Brain microvascular endothelial cell (primary cell): Measurements from ENCODE around the gene ATP2A3.
A peak's percentile ranks its signal among the peaks of the same experiment; 100 is the strongest.

ENCODE experiments used
- DNase-seq: peaks from one replicate; pipeline ENCODE4 v3.0.0-alpha.2; 2020
- H3K27ac ChIP-seq: fragments of 250-450 bp; sonication (Bioruptor Pico); 2 replicates; pipeline ENCODE4 v1.5.1; 2020; ENCODE audit warnings: mild to moderate bottlenecking, moderate library complexity
- H3K27me3 ChIP-seq: fragments of 250-450 bp; sonication (Bioruptor Pico); replicated peaks from 2 replicates; pipeline ENCODE4 v1.5.1; 2020; ENCODE audit warnings: mild to moderate bottlenecking
- H3K36me3 ChIP-seq: fragments of 250-450 bp; sonication (Bioruptor Pico); replicated peaks from 2 replicates; pipeline ENCODE4 v1.5.1; 2020; ENCODE audit warnings: mild to moderate bottlenecking
- H3K4me3 ChIP-seq: 2 replicates; pipeline ENCODE4 v1.5.1; 2011; ENCODE audit warnings: low read depth, mild to moderate bottlenecking, control low read depth, low read length, moderate library complexity
- in situ Hi-C: cut with HindIII; loops from 2 replicates; pipeline ENCODE4 v1.10.0; 2017; ENCODE audit warnings: low sequenced_read_pairs, low pct_ligation_motif_present
- TF ChIP-seq, protein P1 (sequence below): IDR thresholded peaks from 2 replicates; pipeline ENCODE4 v1.5.1; 2011; ENCODE audit warnings: low read depth, mild to moderate bottlenecking, moderate library complexity, low read length, control low read depth, inconsistent platforms; ENCODE audit errors: missing control alignments

The ATP2A3 gene

DNA sequence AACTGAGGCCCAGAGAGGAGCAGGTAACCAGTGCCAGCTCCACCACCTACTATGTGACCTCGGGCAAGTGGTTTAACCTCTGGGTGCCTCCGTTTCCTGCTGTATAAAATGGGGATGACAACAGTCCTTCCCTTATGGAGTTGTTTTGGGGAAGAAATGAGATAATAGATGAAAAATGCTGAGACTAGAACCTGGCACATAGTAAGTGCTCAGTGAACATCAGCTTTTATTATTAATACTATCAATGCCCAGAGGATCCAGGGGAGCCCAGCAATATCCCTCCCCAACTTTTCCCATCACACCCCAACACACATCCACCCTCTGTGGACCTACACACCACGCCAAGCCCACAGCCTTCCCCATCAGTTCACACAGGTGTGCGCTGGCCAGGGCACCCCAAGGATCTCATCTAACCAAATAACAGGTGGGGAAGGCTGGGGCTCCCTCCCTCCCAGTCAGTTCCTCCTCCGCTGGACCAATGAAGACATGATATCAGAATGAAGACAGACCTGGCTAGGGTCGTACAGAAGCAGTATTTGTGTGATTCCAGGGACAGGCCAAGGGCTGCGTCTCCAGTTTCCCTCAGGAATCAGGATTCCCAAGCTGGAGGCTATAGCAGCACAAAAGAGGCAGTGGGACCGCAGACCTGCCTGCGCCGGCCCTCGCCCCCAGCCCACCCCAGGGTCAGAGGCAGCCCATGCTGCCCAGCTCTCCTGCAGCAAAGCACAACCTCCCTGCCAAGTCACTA lies 1.8 kb downstream of the ATP2A3 start:
- Histone ChIP-seq H3K27me3 (peaks cover 15% of the 10 kb centered on the region), H3K27ac (no peak overlapping the region), H3K36me3 (no peaks in the 10 kb centered on the region), H3K4me3 (no peak overlapping the region)
- DNase-seq, result no peak
- in situ Hi-C loops, result no loop called here
- TF ChIP-seq, protein P1, sequence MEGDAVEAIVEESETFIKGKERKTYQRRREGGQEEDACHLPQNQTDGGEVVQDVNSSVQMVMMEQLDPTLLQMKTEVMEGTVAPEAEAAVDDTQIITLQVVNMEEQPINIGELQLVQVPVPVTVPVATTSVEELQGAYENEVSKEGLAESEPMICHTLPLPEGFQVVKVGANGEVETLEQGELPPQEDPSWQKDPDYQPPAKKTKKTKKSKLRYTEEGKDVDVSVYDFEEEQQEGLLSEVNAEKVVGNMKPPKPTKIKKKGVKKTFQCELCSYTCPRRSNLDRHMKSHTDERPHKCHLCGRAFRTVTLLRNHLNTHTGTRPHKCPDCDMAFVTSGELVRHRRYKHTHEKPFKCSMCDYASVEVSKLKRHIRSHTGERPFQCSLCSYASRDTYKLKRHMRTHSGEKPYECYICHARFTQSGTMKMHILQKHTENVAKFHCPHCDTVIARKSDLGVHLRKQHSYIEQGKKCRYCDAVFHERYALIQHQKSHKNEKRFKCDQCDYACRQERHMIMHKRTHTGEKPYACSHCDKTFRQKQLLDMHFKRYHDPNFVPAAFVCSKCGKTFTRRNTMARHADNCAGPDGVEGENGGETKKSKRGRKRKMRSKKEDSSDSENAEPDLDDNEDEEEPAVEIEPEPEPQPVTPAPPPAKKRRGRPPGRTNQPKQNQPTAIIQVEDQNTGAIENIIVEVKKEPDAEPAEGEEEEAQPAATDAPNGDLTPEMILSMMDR, result no peak

DNA sequence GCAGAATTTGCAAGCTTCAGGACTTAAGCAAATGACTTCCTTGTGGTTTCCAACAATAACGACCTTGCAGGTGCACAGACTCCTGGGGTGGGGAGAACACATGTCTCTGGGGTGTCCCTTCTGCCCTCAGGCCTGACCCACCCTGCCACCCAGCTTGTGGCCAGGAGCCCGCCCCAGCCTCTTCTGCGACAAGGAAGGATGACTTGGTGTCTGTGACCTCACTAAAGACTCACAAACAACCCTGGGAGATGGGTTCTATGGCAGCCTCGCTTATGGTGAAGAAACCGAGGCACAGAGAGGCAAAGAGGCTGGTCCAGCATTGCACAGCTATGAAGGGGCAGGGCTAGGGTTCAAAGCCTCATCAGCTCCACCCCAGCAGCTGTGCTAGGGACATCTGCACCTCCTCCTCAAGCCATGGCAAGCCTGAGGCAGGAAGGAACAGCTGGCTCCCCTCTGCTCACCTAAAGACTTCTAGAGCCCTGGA lies 2.6 kb downstream of the ATP2A3 start:
- no peak overlapping the region for H3K4me3 ChIP-seq

DNA sequence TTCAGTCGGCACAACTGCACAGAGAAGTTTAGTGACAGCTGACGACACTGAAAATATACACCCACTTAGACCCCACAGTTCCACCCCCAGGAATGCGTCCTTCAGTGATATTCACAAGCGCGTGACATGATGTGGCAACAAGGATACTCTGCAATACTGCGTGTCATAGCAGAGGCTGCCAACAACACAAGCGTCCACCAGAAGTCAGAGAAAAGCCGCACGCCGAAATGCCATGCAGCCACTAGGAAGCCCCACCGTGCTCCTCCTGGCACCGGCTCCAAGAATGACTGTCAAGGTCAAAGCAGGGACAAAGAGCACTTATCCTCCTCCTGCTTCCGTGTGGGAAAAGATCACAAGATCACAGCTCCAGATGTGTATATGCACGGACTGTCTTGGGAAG lies 3.5 kb downstream of the ATP2A3 start:
- DNase-seq, result peak; percentile 37
- Histone ChIP-seq H3K27me3 (peaks cover 15% of the 10 kb centered on the region), H3K36me3 (no peaks in the 10 kb centered on the region), H3K4me3 (no peak overlapping the region), H3K27ac (no peak overlapping the region)
- in situ Hi-C loops, result no loop called here
- TF ChIP-seq, protein P1, result no peak

More for the DNA sequence above, 2.6 kb downstream of the ATP2A3 start:
- in situ Hi-C loops, result no loop called here
- no peak overlapping the region for H3K27ac ChIP-seq
- no peaks in the 10 kb centered on the region for H3K36me3 ChIP-seq
- DNase-seq, result no peak
- TF ChIP-seq, protein P1, result no peak
- peaks cover 15% of the 10 kb centered on the region for H3K27me3 ChIP-seq

DNA sequence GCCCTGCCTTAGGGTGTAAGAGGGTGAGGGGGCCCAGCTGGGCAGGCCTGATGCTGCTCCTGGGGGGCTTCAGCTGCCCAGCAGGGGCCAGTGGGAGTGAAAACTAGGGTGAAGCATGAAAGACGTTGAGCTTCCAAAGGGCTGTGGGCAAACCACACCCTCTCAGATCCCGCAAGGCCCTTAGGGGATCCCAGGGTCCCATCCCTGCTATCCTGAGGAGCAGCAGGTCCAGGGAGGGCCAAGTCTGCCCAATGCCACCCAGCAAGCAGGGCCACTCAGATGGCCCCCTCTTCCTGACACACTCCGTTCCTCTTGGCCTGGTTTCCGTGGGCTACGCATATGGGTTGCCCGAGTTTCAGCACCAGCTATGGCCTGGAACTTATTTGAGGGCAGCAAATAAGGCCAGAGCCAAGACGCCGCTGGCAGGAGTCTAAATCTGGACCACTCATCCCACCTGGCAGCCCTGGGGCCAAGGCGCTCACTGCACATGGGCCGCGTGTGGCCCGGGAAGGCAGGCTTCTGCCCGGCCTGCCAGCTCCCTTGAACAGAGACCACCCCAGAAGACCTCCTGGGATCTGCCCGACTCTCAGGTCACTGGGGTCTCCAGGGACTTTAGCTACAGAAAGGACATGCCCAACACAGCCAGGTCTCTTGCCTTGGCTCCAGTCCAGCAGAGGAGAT lies 4.2 kb downstream of the ATP2A3 start:
- TF ChIP-seq, protein P1, result no peak
- in situ Hi-C loops, result no loop called here
- Histone ChIP-seq H3K27me3 (peaks cover 15% of the 10 kb centered on the region), H3K4me3 (no peak overlapping the region), H3K36me3 (no peaks in the 10 kb centered on the region), H3K27ac (no peak overlapping the region)
- DNase-seq, result no peak

DNA sequence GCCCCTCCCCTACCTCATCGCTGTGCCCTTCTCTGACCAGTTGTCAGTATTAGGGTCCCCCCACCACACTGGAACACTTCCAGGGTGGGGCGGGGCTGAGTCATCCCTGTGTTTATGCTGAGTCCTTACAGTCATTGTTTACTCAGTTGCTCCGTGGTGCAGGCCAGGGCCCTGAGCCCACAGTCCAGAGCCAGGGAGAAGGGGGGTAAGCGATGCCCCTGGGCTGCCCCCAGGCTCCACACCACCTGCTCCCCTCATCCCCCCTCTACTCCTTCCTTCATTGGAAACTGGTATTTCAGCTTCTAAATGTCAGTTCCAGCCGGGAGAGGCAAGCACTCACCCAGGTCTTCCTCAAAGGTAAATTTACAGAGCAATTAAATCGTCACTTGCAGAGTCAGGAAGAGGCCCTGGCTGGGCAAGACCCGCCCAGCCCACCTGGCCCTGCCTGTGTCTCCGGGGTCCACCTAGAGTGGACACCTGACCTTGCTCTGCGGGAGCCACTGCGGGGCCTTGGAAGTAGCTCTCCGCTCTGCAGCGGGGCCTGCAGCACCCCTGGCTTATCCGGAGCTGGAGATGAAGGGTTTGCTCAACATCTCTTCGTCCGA lies 4.8 kb downstream of the ATP2A3 start:
- TF ChIP-seq, protein P1, result no peak
- in situ Hi-C loops, result no loop called here
- peak; percentile 61 for DNase-seq
- Histone ChIP-seq H3K4me3 (no peak overlapping the region), H3K36me3 (no peaks in the 10 kb centered on the region), H3K27ac (no peak overlapping the region), H3K27me3 (peaks cover 15% of the 10 kb centered on the region)
